ENCODE measurements around the gene SUMO2. TPM values are rescaled to one million over a fixed set of nuclear protein-coding genes. Genes with fewer than 3 reads are reported as not detected.
"Not testable (repeated sequence)": the region's sequence is repeated elsewhere in the genome, so short reads cannot be mapped to it uniquely, and the experiment has no call there.

Gene SUMO2
- total RNA-seq, 2 donors from 2014 or later = 45.7 to 58.1 TPM

DNA sequence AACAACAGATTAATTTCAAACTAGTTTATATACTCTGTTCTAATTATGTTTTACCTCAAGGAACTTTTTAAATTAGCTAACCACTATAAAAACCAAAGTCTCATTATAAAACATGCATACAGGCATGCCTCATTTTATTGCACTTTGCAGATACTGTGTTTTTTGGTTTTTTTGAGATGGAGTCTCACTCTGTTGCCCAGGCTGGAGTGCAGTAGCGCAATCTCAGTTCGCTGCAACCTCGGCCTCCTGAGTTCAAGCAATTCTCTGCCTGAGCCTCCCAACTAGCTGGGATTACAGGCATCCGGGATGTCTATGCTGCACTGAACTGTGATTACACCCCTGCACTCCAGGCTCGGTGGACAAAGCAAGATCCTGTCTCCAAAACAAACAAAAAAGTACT lies 19.7 kb downstream of the SUMO2 start:
- no peak overlapping the region for H3K4me3 ChIP-seq
- no peaks in the 10 kb centered on the region for H3K4me1 ChIP-seq
- no peak for TF ChIP-seq CTCF (IDR thresholded peaks at IDR 0.05)
- H3K36me3 ChIP-seq = peaks cover 38% of the 10 kb centered on the region
- no peaks in the 10 kb centered on the region for H3K27me3 ChIP-seq
- DNase-seq (ENCODE audit: low spot score) = no peak
- no peaks in the 10 kb centered on the region for H3K9me3 ChIP-seq
- no peak overlapping the region for H3K27ac ChIP-seq

GRCh38 chr17:75160211-75160610 lies 22.5 kb downstream of the SUMO2 start:
- H3K4me1 ChIP-seq = peaks cover 0 to 1% of the 10 kb centered on the region in 2 donors
- peaks cover 17% of the 10 kb centered on the region for H3K36me3 ChIP-seq
- no peak overlapping the region for H3K4me3 ChIP-seq
- H3K27me3 ChIP-seq = no peaks in the 10 kb centered on the region
- DNase-seq (ENCODE audit: low spot score) = no peak
- TF ChIP-seq CTCF (IDR thresholded peaks at IDR 0.05) = no peak
- no peak overlapping the region for H3K27ac ChIP-seq
- H3K9me3 ChIP-seq = no peaks in the 10 kb centered on the region

- Histone ChIP-seq H3K4me3 (no peak overlapping the region), H3K4me1 (peaks cover 0 to 7% of the 10 kb centered on the region in 2 donors), H3K27ac (no peak overlapping the region), H3K36me3 (peaks cover 13% of the 10 kb centered on the region), H3K27me3 (no peaks in the 10 kb centered on the region), H3K9me3 (no peaks in the 10 kb centered on the region)
- TF ChIP-seq CTCF (IDR thresholded peaks at IDR 0.05) = no peak
- no peak for DNase-seq (ENCODE audit: low spot score)
Observed at GRCh38 chr17:75159196-75160031, 23.3 kb downstream of the SUMO2 start.

GRCh38 chr17:75158480-75158879 lies 24.3 kb downstream of the SUMO2 start:
- not testable (repeated sequence) for H3K4me3 ChIP-seq; H3K27ac ChIP-seq; H3K9me3 ChIP-seq; DNase-seq (ENCODE audit: low spot score); H3K4me1 ChIP-seq; H3K36me3 ChIP-seq; H3K27me3 ChIP-seq

DNA sequence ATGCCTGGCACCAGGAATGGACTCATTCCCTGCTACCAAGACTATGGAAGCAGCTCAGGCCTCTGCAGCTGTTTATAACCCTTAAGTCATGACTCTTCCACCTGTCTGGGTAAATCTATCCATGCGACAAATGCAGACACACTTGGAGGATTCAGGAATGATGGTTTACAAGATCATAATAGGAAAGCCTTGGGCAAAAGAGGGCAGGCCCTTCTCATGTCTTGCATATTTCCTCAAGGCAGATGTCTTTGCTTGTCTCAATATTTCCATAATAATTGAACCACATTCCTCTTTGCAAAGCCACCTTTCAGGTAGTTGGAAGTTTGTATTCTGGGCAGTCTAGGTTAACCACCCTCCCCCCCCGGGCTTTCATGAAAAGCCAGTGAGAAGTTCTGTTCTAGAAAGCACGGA lies 27.6 kb downstream of the SUMO2 start:
- DNase-seq (ENCODE audit: low spot score) = no peak
- Histone ChIP-seq H3K9me3 (no peaks in the 10 kb centered on the region), H3K4me1 (peaks cover 0 to 19% of the 10 kb centered on the region in 2 donors), H3K27me3 (no peaks in the 10 kb centered on the region), H3K27ac (no peak overlapping the region), H3K4me3 (peak overlapping the region in 1 of 2 donors; percentile 80), H3K36me3 (peaks cover 3% of the 10 kb centered on the region)
- no peak for TF ChIP-seq CTCF (IDR thresholded peaks at IDR 0.05)

DNA sequence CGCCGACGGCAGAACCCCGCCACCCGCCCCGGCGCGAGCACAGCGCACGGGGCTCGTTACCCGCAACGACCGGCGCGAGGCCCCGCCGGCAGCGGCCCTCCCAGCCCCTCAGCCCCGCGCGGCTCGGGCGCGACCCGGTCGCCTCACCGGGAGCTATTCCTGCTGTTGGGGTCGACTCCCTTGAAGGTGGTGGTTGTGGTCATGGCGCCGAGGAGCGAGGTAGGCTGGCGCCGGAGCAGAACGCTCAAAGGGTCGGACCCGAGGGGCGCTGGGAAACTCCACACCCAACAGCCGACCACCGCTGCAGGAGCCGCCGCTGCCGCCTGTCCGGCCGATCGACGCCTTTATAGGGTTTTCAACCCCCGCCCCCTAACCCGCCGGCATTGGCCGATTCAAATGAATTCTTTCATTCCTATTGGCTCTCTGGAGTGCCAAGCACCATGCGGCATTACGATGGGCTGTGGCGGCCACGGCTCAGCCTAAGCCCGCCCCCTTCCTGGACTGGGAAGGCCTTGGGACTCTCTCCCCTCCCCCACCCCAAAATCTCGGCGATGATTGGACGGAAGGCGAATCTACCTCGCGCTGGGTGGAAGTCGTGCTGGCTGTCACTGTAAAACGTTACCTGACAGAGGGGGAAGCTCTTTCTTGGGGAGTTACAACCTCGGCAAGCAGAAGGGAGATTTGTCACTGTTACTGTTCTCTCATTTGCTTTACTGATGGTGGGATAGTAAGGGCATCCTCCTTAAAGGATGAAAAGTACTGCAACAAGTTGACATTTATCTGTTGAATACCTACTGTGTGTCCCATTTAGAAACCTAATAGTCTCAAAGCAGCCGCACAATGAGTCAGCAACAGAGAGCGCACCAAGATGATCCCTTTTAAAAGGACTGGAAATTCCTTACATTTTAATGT lies 28.3 kb downstream of the SUMO2 start, which contains the start of gene JPT1:
TSS of gene JPT1 (minus strand) at position 318 of the 912 bp plus-strand sequence. CDS start at position 203, 115 bp downstream.
- Histone ChIP-seq H3K4me3 (peak within 1 kb of the TSS; percentile 74 to 80), H3K4me1 (peaks cover 0 to 19% of the 10 kb centered on the region in 2 donors), H3K27ac (peak within 1 kb of the TSS; percentile 22 to 44), H3K27me3 (no peaks in the 10 kb centered on the region), H3K9me3 (no peaks in the 10 kb centered on the region), H3K36me3 (no peaks in the 10 kb centered on the region)
- no peak for TF ChIP-seq CTCF (IDR thresholded peaks at IDR 0.05)
- DNase-seq (ENCODE audit: low spot score) = peak; percentile 99

Data from right atrium auricular region (tissue), 2 donors.